GM19351 (cell line): ENCODE results near the gene JDP2.
"Not testable (repeated sequence)": the region's sequence is repeated elsewhere in the genome, so short reads cannot be mapped to it uniquely, and the experiment has no call there.

Experiments used
- ATAC-seq: cut with Tn5 transposase; IDR thresholded peaks from one replicate; pipeline ENCODE4 v1.9.1; 2021; ENCODE audit warnings: mild to moderate bottlenecking, moderate library complexity; ENCODE audit not compliant: unreplicated experiment

JDP2 gene, protein sequence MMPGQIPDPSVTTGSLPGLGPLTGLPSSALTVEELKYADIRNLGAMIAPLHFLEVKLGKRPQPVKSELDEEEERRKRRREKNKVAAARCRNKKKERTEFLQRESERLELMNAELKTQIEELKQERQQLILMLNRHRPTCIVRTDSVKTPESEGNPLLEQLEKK

GRCh38 chr14:75427482-75428229 is at the start of gene JDP2:
Gene JDP2 (plus strand): TSS chr14:75428022. CDS start chr14:75437921, 9,899 bp downstream.
- ATAC-seq = peak; percentile 38

- ATAC-seq = no peak
Observed at GRCh38 chr14:75379246-75379929, 48.4 kb upstream of the JDP2 start.

DNA sequence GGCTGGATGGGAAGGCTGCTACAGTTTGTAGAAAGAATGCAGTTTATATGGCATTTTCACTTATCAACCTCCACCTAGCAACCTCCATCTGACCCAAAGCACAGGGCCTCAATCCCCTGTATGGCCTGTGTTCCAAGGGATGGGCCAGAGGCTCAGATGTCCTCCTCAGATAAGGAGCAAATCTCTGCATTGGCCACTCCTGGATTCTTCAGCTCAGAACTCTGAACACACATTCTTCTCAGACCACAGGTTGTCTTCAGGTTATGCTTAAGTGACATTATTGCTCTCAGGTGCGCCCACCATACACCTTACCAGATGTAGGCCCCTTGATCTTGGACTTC is 47.9 kb upstream of the JDP2 start:
- ATAC-seq = no peak

DNA sequence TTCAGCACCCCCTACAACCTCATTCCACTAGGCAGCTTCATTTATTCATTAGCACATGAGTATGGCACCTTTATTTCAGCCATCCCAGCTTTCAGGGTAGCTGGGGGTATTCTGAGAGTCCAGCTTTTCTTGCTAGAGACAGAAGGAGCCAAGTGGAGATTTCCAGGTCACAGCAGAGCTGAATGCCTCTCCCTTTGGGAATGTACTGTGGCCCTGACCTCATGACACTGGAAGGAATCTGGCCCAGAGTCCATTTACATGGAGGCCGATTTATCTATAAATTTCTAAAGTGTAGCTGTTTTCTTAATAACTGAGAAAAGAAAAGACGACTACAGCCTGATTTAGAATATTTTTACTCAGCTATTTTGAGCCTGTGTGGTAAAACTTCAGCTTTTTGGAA is 47.2 kb upstream of the JDP2 start:
- ATAC-seq = no peak

DNA sequence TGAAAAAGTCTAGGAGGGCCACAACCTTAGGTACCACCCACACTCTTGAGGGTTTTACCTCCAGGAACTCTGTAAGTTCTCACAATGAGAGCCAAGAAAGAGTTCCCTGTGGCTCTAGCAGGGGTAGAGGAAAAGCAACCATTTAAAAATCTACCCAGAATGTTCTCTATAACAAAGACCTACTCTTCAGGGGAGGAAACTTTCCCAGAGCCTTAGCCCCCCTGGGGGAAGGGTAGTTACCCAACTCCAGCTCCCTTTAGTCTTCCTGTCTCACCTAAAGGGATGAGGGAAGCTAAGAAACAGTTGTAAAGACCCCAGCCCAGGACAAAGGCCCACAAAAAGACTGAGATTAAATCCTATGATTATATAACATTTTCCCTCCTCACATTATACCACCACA is 46.2 kb upstream of the JDP2 start:
- ATAC-seq = no peak

DNA sequence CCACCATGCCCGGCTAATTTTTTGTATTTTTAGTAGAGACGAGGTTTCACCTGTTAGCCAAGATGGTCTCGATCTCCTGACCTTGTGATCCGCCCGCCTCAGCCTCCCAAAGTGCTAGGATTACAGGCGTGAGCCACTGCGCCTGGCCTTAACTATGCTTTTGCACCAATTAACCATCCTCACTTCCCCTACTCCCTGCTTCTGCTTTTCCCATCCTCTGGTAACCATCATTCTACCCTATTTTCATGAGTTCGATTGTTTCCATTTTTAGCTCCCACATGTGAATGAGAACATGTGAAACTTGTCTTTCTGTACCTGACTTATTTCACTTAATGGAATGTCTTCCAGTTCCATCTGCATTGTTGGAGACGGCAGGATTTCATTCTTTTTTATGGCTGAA is 44.6 kb upstream of the JDP2 start:
- ATAC-seq = not testable (repeated sequence)

- ATAC-seq = no peak
Observed at GRCh38 chr14:75383721-75384120, 44.1 kb upstream of the JDP2 start.

DNA sequence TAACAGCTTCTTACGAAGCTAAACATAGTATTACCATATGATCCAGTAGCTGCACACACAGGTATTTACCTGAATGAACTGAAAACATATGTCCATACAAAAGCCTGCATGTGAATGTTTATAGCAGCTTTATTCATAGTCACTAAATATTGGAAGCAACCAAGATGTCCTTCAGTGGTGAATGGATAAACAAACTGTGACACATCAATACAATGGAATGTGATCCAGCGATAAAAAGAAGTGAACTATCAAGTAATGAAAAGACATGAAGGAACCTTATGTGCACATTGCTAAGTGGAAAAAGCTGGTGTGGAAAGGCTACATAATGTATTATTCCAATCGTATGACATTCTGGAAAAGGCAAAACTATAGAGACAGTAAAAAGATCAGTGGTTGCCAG is 38.1 kb upstream of the JDP2 start:
- no peak for ATAC-seq

- ATAC-seq = no peak
Observed at GRCh38 chr14:75390183-75390582, 37.6 kb upstream of the JDP2 start.

- ATAC-seq = no peak
Observed at GRCh38 chr14:75391953-75392352, 35.9 kb upstream of the JDP2 start.

- no peak for ATAC-seq
Observed at GRCh38 chr14:75392686-75393641, 34.9 kb upstream of the JDP2 start.

DNA sequence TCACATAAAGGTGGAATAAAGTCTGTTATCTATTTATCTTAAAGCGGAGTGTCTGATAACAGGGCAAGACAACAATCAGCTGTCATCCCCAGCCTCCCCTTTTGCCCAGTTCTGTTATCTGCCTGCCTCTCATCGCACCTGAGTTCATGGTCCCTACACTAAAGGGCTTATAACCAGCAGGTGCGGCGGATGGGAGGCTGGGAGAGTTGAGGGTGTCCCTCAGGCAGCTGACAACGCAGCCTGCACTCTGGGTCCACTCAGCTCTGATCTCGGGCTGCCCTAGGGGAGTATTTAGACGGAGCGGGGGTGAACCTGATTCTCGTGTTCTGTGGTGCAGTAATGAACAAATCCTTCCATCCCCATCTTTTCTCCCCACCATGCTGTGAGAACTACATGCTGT is 34.0 kb upstream of the JDP2 start:
- ATAC-seq = no peak

GRCh38 chr14:75395862-75396261 is 32.0 kb upstream of the JDP2 start:
- no peak for ATAC-seq

DNA sequence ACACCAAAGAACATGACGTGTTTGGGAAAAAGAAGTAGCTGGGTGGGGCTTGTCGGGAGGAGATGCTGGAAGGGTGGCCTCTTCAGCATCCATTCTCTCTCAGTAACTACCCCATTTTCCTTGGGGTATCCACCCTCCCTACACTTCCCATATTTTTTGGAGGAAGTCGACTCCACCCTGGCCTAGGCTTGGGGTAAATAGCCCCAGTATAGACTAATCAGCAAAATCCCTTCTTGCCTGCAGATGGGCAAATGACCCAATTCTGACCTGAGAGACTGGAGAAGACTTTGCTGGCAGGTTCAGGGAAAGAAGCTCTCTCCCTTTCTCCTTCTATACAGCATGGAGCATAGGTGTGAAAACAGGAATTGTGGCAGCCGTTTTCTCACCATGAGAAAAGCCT is 28.5 kb upstream of the JDP2 start:
- no peak for ATAC-seq

DNA sequence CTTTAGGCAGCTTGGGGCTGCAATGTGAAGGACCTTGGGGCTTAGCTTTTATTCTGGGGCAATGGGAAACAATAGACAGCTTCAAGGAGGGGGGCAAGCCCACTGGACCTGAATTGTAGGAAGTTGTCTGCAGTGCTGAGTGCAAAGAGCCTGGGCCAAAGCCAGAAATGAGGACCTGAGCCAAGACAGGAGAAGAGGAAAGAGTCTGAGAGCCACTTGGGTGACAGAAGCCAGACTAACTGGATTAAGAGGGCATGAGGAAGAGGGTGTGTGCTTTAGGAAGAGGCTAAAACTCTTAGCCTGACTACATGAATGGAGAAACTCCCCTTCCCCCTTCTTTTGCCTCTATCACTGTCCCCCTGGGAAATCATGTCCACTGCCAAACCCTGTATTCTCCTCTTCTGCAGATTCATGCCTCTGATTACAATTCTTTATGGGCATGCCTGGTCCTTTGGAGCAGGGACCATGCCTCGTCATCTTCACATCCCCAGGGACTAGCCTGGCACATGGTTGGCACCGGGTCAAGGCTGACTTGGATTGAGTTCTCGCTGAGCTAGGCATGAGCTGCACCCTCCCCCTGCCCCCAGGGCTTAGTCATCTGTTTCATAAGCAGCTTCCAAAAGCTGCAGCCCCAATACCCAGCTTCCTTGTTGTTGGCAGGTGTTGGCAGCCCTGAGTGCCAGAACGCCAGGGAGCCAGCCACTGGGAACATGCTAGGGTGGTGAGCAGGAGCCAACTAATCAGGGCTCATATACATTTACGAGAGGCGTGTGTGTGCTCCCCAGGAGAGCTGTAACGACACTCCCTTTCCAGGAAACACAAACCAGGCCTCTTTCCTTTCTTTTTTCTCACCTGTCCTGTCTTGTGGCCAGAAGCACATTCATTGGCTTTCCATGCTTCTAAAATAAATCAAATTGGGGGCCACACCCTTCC is 27.7 kb upstream of the JDP2 start:
- ATAC-seq = no peak

DNA sequence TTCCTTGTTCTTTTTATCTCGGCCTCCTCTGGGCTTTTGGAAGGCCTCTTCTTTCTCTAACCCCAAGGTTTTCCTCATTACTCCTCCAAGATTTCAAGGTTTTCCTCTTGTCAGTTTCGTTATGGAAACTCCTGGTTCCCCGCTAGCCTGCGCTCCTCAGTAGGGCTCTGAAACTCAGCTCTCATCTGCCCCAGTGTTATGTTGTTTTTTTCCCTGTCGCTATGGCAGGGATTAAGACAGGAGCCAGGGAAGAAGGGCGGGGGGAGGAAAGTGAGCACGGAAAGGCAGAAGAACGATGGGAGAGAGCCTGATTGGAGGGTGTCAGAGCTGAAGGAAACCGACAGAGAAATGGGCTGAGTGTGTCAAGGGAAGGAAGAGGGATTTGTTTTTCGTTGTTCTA is 26.5 kb upstream of the JDP2 start:
- ATAC-seq = no peak

DNA sequence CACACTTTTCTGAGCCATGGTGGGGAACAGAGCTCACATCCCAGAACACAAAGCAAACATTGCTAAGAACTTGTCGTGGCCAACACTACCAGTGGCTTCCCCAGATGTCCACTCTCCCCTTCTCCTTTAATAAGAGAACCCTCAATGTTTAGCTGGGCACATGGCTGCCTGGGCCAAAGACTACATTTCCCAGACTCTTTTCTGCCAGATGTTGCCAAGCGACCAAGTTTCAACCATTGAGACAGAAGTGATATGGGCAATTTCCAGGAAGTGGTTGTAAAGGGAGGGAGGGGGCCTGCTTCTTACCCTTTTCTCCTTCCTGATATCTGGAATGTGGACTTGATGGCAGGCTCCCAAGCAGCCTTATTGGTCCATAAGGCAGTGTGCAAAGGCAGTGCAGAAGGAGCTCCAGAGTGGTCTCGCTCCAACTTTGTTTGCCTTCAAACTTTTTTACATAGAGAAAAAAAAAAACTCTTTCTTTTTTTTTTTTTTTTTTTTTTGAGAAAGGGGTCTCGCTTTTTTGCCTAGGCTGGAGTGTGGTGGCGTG is 24.9 kb upstream of the JDP2 start:
- no peak for ATAC-seq

GRCh38 chr14:75404847-75405246 is 23.0 kb upstream of the JDP2 start:
- ATAC-seq = no peak

DNA sequence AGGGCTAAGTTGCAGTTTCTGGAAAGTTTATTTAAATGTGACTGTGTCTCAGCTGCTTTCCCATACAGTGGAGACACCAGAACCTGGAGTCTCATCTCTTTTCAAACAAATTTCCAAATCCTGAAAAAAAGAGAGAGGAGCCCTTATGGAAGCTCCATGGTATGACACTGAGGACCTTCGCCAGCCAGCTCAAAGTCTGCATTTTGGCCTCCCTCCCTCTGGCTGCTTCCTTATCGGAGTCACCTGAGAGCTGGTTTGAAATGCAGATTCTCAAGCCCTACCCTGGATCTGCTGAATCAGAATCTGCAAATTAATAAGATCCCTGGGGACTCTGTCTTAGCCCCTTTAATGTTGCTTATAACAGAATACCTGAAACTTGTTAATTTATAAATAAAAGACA is 21.7 kb upstream of the JDP2 start:
- ATAC-seq = no peak

GRCh38 chr14:75406856-75407255 is 21.0 kb upstream of the JDP2 start:
- ATAC-seq = no peak
